ENCODE measurements around the gene PKD2L2. TPM values are rescaled to one million over a fixed set of nuclear protein-coding genes. Genes with fewer than 3 reads are reported as not detected.

PKD2L2 gene
- total RNA-seq, 6 donors from 2014 or later = not detected

DNA sequence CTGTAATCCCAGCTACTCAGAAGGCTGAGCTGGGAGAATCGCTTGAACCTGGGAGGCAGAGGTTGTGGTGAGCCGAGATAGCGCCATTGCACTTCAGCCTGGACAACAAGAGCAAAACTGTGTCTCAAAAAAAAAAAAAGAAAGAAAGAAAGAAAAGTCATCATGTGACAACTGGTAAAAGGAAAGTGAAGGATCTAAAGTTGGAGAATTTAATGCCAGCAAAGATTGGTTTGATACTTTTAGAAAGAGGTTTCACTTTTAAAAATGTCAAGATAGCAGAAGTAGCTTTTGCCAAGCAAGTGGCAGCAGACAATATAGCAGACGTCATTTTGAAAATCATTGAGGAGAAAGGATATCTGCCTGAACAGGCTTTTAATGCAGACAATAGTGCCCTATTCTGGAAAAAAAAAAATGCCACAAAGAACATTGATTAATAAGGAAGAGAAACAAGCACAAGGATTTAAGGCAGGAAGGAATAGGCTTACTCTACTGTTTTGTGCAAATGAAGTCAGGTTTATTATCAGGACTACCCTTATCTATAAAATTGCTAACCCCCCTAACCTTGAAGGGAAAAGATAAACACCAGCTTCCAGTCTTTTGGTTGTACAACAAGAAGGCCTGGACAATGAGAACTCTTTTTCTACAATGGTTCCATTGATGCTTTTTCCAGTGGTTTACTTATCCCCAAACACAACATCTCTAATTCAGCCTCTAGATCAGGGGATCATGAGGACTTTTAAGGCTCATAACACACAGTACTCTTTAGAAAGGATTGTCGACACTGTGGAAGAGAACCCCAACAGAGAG lies 12.0 kb downstream of the PKD2L2 start:
- 61 to 69% methylated on average over 5 of the region's 5 CpGs for WGBS, 2 donors
- TF ChIP-seq, protein P1, sequence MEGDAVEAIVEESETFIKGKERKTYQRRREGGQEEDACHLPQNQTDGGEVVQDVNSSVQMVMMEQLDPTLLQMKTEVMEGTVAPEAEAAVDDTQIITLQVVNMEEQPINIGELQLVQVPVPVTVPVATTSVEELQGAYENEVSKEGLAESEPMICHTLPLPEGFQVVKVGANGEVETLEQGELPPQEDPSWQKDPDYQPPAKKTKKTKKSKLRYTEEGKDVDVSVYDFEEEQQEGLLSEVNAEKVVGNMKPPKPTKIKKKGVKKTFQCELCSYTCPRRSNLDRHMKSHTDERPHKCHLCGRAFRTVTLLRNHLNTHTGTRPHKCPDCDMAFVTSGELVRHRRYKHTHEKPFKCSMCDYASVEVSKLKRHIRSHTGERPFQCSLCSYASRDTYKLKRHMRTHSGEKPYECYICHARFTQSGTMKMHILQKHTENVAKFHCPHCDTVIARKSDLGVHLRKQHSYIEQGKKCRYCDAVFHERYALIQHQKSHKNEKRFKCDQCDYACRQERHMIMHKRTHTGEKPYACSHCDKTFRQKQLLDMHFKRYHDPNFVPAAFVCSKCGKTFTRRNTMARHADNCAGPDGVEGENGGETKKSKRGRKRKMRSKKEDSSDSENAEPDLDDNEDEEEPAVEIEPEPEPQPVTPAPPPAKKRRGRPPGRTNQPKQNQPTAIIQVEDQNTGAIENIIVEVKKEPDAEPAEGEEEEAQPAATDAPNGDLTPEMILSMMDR (IDR thresholded peaks at IDR 0.05) = no peak
- TF ChIP-seq EP300 (IDR thresholded peaks at IDR 0.05) = no peak
- TF ChIP-seq POLR2A (IDR thresholded peaks at IDR 0.05) = no peak
- no peak for TF ChIP-seq POLR2AphosphoS5 (IDR thresholded peaks at IDR 0.05)
- ATAC-seq (ENCODE audit: low FRiP score in 2 of 2) = no peak

DNA sequence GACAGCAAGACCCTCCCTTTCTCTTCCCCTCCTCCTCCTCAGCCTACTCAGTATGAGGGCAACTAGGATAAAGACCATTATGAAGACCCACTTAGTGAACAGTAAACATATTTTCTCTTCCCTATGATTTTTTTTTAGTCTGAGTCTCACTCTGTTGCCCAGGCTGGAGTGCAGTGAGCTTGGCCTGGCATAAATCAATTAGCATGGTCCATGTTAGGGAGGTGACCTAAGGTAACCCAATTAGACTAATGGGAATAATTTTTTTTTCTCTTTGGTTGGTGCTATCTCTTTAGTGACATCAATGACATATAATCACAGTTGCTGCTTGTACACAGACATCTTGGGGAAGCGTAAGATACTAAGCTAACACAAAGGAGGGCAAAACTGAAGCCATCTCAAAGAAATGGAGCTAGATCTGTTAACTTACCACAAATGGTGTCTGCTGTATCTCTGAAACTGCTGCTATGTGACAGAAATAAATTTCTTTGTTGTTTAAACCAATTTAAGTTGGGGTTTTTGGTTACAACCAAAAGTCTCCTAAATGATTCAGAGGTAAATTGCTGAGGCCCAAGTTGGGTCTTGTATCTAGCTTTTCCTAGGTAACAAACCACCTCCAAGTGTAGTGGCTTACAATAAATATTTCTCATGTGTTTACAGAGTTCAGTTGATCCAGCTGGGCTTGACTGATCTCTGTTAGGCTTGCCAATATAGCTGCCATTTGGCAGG lies 13.3 kb downstream of the PKD2L2 start:
- Histone ChIP-seq H3K36me3 (no peaks in the 10 kb centered on the region), H3K4me3 (no peak overlapping the region), H3K27ac (no peak overlapping the region), H3K9me3 (no peaks in the 10 kb centered on the region), H3K4me1 (no peaks in the 10 kb centered on the region), H3K27me3 (no peaks in the 10 kb centered on the region)
- 100% methylated on average over 1 of the region's 1 CpG for WGBS, 2 donors
- TF ChIP-seq POLR2AphosphoS5 (IDR thresholded peaks at IDR 0.05) (no peak), EP300 (IDR thresholded peaks at IDR 0.05) (no peak), POLR2A (IDR thresholded peaks at IDR 0.05) (no peak)
- TF ChIP-seq, protein P1 (IDR thresholded peaks at IDR 0.05) = no peak
- DNase-seq (no peak), ATAC-seq (ENCODE audit: low FRiP score in 2 of 2) (no peak)

More for the DNA sequence above, 12.0 kb downstream of the PKD2L2 start:
- no peak for DNase-seq
- H3K27ac ChIP-seq = no peak overlapping the region
- H3K27me3 ChIP-seq = no peaks in the 10 kb centered on the region
- no peaks in the 10 kb centered on the region for H3K36me3 ChIP-seq
- no peak overlapping the region for H3K4me3 ChIP-seq
- no peaks in the 10 kb centered on the region for H3K9me3 ChIP-seq
- H3K4me1 ChIP-seq = no peaks in the 10 kb centered on the region

DNA sequence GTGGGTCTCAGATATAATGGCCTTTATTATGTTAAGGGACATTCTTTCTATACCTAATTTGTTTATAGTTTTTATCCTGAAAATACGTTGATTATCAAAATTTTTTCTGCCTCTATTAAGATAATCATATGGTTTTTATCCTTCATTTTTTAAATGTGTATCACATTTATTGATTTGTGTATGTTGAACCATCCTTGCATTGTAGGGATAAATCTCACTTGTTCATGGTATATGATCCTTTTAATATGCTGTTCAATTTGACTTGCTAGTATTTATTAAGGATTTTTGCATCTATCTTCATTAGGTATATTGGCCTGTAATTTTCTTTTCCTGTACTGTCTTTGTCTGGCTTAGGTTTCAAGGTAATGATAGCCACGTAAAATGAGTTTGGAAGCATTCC lies 25.5 kb downstream of the PKD2L2 start:
- Histone ChIP-seq H3K4me1 (no peaks in the 10 kb centered on the region), H3K9me3 (peaks cover 0 to 11% (median 2%) of the 10 kb centered on the region in 4 donors), H3K4me3 (no peak overlapping the region), H3K27me3 (no peaks in the 10 kb centered on the region), H3K36me3 (no peaks in the 10 kb centered on the region), H3K27ac (no peak overlapping the region)
- 90 to 93% methylated on average over 2 of the region's 2 CpGs for WGBS, 2 donors
- TF ChIP-seq, protein P1 (IDR thresholded peaks at IDR 0.05) = no peak
- no peak for TF ChIP-seq POLR2AphosphoS5 (IDR thresholded peaks at IDR 0.05)
- no peak for TF ChIP-seq POLR2A (IDR thresholded peaks at IDR 0.05)
- TF ChIP-seq EP300 (IDR thresholded peaks at IDR 0.05) = no peak
- DNase-seq (no peak), ATAC-seq (ENCODE audit: low FRiP score in 2 of 2) (no peak)

DNA sequence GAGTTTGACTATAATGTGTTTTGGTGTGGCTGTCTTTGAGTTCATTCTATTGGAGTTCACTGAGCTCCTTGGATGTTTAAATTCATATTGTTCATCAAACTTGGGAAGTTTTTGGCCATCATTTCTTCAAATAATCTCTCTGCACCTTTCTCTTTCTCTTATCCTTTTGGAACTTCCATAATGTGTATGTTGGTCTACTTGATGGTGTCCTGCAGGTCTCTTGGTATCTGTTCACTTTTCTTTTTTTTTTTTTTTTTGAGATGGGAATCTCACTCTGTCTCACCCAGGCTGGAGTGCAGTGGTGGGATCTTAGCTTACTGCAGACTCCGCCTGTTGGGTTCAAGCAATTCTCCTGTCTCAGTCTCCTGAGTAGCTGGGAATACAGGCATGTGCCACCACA lies 27.7 kb downstream of the PKD2L2 start:
- Histone ChIP-seq H3K27me3 (no peaks in the 10 kb centered on the region), H3K27ac (no peak overlapping the region), H3K9me3 (peaks cover 0 to 9% (median 2%) of the 10 kb centered on the region in 4 donors), H3K4me3 (no peak overlapping the region), H3K4me1 (no peaks in the 10 kb centered on the region), H3K36me3 (no peaks in the 10 kb centered on the region)
- no peak for ATAC-seq (ENCODE audit: low FRiP score in 2 of 2)
- no peak for DNase-seq
- 100% methylated on average over 1 of the region's 1 CpG for WGBS, 2 donors
- TF ChIP-seq POLR2A (IDR thresholded peaks at IDR 0.05) (no peak), POLR2AphosphoS5 (IDR thresholded peaks at IDR 0.05) (no peak), EP300 (IDR thresholded peaks at IDR 0.05) (no peak)
- TF ChIP-seq, protein P1 (IDR thresholded peaks at IDR 0.05) = no peak

All from upper lobe of left lung (tissue), 6 donors.